ENCODE results near the gene GAB2.
A peak's percentile ranks its signal among the peaks of the same experiment; 100 is the strongest.

The GAB2 gene

GRCh38 chr11:78399136-78399535 is 18.5 kb downstream of the GAB2 start:
- DNase-seq, result no peak

- no peak for DNase-seq
Measured at GRCh38 chr11:78398715-78399114, 18.9 kb downstream of the GAB2 start.

GRCh38 chr11:78397398-78397797 is 20.2 kb downstream of the GAB2 start:
- no peak for DNase-seq

- no peak for DNase-seq
Measured at GRCh38 chr11:78395597-78395996, 22.0 kb downstream of the GAB2 start.

GRCh38 chr11:78392854-78393253 is 24.8 kb downstream of the GAB2 start:
- DNase-seq, result no peak

- no peak for DNase-seq
Measured at GRCh38 chr11:78391424-78391823, 26.2 kb downstream of the GAB2 start.

GRCh38 chr11:78390809-78391208 is 26.8 kb downstream of the GAB2 start:
- no peak for DNase-seq

- no peak for DNase-seq
Measured at GRCh38 chr11:78386215-78386941, 31.2 kb downstream of the GAB2 start.

- no peak for DNase-seq
Measured at GRCh38 chr11:78385205-78385604, 32.4 kb downstream of the GAB2 start.

- no peak for DNase-seq
Measured at GRCh38 chr11:78384231-78384630, 33.4 kb downstream of the GAB2 start.

GRCh38 chr11:78381865-78382264 is 35.8 kb downstream of the GAB2 start:
- no peak for DNase-seq

- DNase-seq, result no peak
Measured at GRCh38 chr11:78380615-78381051, 37.0 kb downstream of the GAB2 start.

GRCh38 chr11:78379039-78379670 is 38.5 kb downstream of the GAB2 start:
- no peak for DNase-seq

- no peak for DNase-seq
Measured at GRCh38 chr11:78377625-78378418, 39.8 kb downstream of the GAB2 start.

GRCh38 chr11:78376858-78377257 is 40.8 kb downstream of the GAB2 start:
- DNase-seq, result no peak

GRCh38 chr11:78374917-78375316 is 42.7 kb downstream of the GAB2 start:
- no peak for DNase-seq

GRCh38 chr11:78373689-78374088 is 43.9 kb downstream of the GAB2 start:
- no peak for DNase-seq

GRCh38 chr11:78372114-78372768 is 45.4 kb downstream of the GAB2 start:
- DNase-seq, result no peak

GRCh38 chr11:78371221-78371891 is 46.3 kb downstream of the GAB2 start:
- no peak for DNase-seq

GRCh38 chr11:78370406-78371172 is 47.0 kb downstream of the GAB2 start:
- DNase-seq, result peak; percentile 42

- DNase-seq, result no peak
Measured at GRCh38 chr11:78365381-78365792, 52.2 kb downstream of the GAB2 start.

All from SHP77 treated with DMSO at 0.1 percent for 48 hours (cell line).